ENCODE measurements around the gene CD7.

- TF ChIP-seq POLR2A (IDR thresholded peaks at IDR 0.05), result no peak
- no peak for TF ChIP-seq POLR2AphosphoS5 (IDR thresholded peaks at IDR 0.05)
Observed at GRCh38 chr17:82298538-82299421, 18.6 kb downstream of the CD7 start.
